NCI-H2196 (cell line): Measurements from ENCODE around the gene NELFA.

Experiments
- DNase-seq: peaks from one replicate; lab custom pipeline; 2025; ENCODE audit not compliant: unreplicated experiment; lab: John Stamatoyannopoulos, UW

The NELFA gene

DNA sequence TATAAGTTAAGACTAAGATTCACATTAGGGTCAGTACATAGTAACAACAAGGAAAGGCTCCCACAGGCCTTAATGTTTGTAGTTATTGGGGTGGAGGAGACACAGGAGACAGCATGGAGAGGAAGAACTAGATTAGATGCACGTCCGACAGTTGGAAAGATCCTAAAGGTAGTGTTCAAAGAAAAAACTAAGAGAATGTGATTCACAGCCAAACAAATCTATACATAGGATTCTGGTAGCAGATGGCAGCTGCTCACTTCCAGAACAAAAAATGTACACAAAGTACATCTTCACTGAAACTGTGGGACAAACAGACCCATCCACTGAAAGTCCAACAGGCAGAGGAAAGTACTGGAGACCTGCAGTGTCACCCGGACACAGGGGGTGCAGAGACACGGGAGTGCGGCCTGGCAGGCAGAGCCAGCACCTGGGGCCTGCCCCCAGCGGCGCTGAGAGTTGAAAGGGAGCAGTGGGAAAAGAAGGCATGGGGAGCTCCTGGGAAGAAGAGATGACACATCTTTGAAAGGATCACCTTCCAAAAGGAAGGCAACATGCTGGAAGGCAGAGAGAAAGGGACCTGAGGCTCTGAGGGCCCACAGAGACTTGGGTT lies 40.0 kb downstream of the NELFA start:
- no peak for DNase-seq

- DNase-seq = peak; percentile 9
Measured at GRCh38 chr4:1967512-1968149, 41.1 kb downstream of the NELFA start.

GRCh38 chr4:1964971-1965370 lies 43.8 kb downstream of the NELFA start:
- DNase-seq = no peak

DNA sequence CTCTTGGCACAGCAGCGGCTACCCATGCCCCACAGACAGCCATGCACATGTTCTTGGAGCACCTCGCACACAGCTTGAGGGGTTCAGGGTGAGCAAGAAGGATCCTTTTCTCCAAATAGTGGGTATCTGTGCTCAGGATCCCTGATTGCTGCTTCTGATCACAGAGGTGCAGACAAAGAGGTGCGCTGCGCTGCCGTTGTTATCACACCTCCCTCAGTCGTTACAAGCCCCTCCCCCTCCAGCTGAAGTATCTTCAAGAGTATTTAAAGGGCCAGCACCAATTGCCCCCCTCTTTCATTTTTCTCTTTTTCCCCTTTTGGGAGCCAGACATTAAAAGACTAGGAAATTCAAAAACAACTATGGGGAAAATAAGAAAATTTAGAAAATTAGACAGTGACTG lies 44.3 kb downstream of the NELFA start:
- no peak for DNase-seq

DNA sequence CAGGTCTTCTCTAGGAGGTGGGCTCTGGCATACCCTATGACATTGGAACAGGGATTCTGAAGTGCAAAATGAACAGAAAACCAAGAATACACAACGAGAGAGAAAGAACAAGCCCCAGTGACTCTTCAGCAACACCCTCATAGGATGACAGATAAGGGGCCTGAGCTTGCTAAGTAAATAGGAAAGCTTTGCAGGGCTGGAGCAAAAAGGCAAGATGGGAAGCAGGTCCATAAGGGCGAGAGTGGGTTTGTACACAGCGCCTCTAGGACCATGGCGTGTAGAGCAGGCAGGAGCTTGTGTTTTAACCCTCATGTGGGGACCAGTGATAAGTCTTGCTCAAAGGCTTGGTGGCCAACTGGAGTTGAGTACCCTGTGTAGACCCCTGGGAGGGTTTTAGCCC lies 45.8 kb downstream of the NELFA start:
- no peak for DNase-seq

DNA sequence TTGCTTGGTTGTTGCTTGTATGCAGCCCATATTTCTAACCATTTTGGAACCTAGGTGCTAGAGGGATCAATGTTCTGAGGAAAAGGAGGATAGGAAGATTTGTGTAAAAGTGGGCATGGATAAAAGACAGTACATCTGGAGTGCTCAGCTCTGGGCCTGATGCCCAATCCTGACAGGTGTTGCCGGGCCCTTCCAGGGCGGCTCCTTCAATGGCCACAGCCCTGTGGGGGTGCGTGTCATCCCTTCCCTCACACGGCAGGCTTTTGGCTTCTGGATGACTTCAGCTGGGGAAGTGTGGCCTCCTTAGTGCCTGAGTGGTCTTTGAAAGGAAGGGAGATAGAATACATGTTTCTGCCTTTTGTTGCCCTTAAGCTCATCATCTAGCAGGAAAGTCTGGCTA lies 47.2 kb downstream of the NELFA start:
- DNase-seq = peak; percentile 42

- DNase-seq = no peak
Measured at GRCh38 chr4:1961038-1961437, 47.7 kb downstream of the NELFA start.

GRCh38 chr4:1960170-1960825 lies 48.5 kb downstream of the NELFA start:
- DNase-seq = no peak

- DNase-seq = no peak
Measured at GRCh38 chr4:1959104-1959384, 49.7 kb downstream of the NELFA start.

DNA sequence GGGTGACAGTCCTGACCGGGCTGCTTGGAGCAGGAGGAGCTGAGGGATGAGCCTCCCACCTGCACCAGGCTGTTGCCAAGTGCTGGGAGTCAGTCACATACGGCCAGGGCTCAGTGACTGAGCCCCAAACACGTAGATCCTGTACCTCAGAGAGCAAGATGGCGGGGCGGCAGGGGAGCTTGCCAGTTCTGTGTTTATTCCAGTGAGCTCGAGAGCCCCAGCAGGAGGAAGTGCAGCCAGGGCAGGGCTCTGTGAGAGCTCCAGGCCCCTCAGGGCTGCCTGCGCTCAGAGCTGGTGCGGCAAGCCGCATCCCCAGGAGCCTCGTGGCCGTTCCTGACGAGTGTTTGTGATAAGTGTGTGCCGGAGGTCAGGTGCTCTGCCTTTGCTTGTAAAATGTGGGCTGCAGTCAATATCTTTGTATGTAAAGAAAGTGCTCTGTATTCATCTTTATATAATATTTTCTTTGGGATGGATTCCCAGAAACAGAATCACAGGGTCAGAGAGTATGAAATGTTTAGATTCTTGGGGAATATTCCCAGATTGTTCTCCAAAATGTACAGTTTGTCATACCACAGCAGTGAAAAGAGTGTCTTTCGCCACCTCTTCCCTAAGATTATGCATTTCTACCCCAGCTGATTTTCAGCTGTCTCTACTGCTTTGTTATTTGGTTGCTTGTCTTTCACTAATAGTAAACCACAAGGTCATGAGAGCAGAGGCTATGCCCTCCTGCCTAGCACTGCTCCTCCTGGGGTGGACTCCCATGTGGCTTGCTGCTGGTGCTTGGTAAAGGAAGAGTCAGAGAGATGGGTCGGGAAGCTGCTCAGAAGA lies 50.3 kb downstream of the NELFA start:
- DNase-seq = no peak

DNA sequence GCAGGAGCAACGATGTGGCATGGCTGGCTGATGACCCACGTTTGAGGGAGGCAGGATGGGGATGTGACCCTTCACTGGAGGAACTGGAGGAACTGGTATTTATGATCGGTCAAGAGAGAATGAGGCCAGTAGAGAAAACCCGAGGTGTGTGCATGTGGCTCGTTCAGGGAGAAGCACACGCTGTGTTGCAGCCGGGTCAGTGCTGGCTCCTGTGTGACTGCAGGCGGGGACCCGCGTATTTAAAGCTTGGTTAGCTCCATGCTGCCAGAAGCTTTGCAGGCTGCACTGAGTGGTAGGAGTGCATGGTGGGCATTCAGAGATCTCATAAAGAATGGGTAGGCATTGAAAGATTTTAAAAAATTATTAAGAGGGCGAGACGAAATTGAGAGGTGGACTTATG lies 52.1 kb downstream of the NELFA start:
- no peak for DNase-seq

GRCh38 chr4:1953335-1953734 lies 55.4 kb downstream of the NELFA start:
- DNase-seq = no peak

DNA sequence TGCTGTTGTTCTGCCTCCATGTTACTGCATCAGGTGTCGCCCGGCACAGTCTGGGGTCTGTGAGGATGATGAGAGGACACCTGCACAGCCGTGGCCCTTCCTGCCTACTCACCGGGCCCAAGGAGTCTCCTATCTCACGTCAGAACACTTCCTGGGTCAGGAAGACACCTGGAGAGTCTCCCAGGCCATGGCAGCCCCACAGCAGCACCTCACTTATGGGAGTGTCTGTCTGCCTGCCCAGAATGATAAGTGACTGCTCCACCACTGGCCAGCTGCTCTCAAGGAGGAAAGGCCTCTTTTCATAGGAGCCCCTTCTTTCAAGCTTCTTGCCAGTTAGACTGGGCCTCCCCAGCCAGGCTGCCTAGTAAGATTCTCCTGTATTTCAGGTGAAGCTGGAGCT lies 56.1 kb downstream of the NELFA start:
- no peak for DNase-seq

DNA sequence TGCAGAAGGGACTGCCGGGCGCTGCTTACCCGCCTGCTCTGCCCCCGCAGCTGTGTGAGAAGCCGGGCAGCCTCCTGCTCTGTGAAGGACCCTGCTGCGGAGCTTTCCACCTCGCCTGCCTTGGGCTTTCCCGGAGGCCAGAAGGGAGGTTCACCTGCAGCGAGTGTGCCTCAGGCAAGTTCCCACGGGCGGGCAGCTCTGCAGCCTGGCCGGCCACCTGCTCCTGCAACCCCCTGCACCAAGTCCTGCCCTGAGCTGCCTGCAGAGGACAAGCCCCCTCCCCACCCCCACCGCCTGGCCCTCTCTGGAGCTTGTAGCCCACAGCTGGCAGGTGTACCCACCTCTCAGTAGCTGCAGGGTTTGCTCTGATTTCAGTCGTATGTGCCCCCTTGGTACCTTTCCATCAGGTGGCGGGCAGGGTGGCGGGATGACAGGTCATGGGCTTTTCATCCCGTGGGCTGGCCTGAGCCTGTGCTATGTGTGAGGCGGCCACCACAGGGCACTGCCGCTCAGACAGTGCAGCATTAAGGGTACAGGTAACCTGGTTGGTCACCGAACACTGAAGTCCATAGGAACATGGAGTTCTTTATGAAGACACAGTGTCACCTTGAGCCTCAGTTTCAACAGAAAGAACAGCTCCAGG lies 56.6 kb downstream of the NELFA start:
- no peak for DNase-seq

DNA sequence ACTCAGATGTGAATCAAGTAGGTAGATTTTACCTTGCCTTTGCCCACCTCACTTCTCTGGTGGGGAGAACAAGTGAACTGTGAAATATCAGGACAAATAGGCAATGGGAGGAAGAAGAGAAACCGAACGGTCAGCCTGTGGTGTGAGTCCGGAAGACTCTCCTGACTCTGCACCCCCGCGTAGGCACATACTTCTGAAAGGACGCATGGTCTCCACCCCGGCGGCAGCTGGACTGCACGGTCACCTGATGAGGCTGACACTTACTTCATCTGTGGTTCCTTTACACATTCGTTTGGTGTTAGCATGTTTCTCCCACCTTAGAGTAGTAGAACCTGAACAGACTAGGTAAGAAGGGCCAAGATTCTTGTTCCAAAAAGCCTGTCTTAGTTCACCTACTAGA lies 58.4 kb downstream of the NELFA start:
- no peak for DNase-seq

- no peak for DNase-seq
Measured at GRCh38 chr4:1948892-1949436, 59.8 kb downstream of the NELFA start.

- DNase-seq = no peak
Measured at GRCh38 chr4:1948232-1948631, 60.5 kb downstream of the NELFA start.

DNA sequence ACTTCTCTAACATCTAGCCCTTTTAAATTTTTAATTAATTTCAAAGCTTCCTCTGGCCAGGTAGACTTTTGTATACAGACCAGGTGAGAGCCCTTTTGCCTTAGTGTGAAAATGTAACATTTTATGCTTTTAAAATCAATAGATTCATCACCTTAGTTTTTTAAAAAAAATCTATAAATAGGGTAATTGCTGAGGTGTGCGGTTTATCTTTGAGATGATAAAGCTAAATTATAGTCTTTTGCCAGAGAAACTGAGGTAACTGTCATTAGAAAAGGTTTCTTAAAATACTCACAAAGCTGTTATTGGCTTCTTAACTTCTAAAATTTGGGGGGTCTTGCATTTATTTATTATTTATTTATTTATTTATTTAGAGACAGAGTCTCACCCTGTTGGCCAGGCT lies 62.9 kb downstream of the NELFA start:
- no peak for DNase-seq

- no peak for DNase-seq
Measured at GRCh38 chr4:1945124-1945895, 63.5 kb downstream of the NELFA start.

DNA sequence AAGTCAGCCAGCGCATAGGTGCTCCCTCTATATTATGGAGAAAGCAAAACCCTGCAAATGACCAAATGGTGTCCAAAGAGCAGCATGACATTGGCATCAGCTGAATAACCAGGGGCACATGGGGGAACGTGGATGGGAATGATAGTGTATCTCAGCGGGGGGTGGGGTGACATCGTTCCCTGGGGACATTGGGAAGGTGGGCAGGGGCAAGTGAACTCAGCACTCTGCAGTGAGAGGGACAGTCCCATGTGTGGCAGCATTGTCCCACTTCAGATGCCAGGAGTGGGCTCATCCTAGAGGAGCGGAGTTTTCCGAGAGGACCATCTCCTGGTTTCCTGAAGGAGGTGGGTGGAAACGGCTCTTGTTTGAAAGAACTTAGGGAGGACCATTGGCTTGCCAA lies 64.8 kb downstream of the NELFA start:
- DNase-seq = no peak

GRCh38 chr4:1940566-1940965 lies 68.2 kb downstream of the NELFA start:
- DNase-seq = no peak
